Lower leg skin (tissue), 3 donors: Measurements from ENCODE around the gene INPP4B.

Source experiments
- CTCF ChIP-seq, 3 donors: fragments of 450-650 bp; IDR thresholded peaks; one replicate each; pipeline ENCODE4 v1.5.1; 2016; ENCODE audit warnings: antibody characterized with exemption in 3 of 3, mild to moderate bottlenecking in 3 of 3, moderate library complexity in 2 of 3
- POLR2A ChIP-seq, 2 donors: fragments of 450-650 bp; IDR thresholded peaks; one replicate each; pipeline ENCODE4 v1.6.1; 2016 to 2017; ENCODE audit warnings: antibody characterized with exemption in 2 of 2, mild to moderate bottlenecking in 1 of 2, moderate library complexity in 1 of 2

- TF ChIP-seq CTCF (IDR thresholded peaks at IDR 0.05): no peak
- no peak for TF ChIP-seq POLR2A (IDR thresholded peaks at IDR 0.05)
Measured at GRCh38 chr4:142408003-142408441, 438.1 kb downstream of the INPP4B start.
